ENCODE data around the gene NKAIN2.
"Not testable (repeated sequence)": the region's sequence is repeated elsewhere in the genome, so short reads cannot be mapped to it uniquely, and the experiment has no call there.

The NKAIN2 gene

DNA sequence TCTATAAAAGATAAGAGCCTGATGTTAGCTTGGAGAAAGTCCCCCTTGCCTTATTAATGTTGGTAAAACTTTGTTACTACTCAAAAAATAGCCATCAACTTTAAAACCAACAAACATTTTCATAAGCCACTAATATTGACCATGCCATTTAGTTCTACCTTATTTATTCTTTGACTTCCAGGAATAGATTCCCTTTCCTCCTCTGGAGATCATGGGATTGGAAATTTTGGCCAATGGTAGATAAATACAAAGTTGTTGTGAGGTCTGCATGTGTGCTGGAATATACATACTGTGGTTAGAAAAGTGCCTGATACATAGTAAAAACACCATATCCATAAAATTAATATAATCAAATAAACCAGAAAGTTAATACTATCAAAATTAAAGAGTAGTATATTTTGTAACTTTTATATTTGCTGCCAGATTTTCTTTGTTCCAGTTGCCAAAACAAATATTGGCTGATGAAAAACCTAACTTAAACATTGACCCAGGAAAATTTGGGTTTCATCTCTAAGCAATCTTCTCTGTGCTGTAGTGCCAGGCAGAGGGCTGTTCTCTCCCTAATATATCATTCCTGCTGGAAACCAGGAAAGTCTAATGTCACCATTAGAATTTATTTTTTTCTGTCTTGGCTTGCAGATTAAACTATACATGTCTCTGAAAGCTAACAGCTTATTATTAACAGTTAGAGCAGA is 169.1 kb downstream of the NKAIN2 start:
- in situ Hi-C loops (cut with HindIII; ENCODE audit: low sequenced_read_pairs) = no loop called here
- no peak for DNase-seq (ENCODE audit: low read depth, low spot score)
- no peak overlapping the region for H3K4me3 ChIP-seq (ENCODE audit: low read depth, low read length)
- TF ChIP-seq, protein P1, sequence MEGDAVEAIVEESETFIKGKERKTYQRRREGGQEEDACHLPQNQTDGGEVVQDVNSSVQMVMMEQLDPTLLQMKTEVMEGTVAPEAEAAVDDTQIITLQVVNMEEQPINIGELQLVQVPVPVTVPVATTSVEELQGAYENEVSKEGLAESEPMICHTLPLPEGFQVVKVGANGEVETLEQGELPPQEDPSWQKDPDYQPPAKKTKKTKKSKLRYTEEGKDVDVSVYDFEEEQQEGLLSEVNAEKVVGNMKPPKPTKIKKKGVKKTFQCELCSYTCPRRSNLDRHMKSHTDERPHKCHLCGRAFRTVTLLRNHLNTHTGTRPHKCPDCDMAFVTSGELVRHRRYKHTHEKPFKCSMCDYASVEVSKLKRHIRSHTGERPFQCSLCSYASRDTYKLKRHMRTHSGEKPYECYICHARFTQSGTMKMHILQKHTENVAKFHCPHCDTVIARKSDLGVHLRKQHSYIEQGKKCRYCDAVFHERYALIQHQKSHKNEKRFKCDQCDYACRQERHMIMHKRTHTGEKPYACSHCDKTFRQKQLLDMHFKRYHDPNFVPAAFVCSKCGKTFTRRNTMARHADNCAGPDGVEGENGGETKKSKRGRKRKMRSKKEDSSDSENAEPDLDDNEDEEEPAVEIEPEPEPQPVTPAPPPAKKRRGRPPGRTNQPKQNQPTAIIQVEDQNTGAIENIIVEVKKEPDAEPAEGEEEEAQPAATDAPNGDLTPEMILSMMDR (IDR thresholded peaks at IDR 0.05; ENCODE audit: low read depth, low read length) = no peak

- H3K4me3 ChIP-seq (ENCODE audit: low read depth, low read length) = no peak overlapping the region
- TF ChIP-seq, protein P1 (IDR thresholded peaks at IDR 0.05; ENCODE audit: low read depth, low read length) = no peak
- in situ Hi-C loops (cut with HindIII; ENCODE audit: low sequenced_read_pairs) = no loop called here
- no peak for DNase-seq (ENCODE audit: low read depth, low spot score)
Measured at GRCh38 chr6:123980311-123980710, 176.6 kb downstream of the NKAIN2 start.

DNA sequence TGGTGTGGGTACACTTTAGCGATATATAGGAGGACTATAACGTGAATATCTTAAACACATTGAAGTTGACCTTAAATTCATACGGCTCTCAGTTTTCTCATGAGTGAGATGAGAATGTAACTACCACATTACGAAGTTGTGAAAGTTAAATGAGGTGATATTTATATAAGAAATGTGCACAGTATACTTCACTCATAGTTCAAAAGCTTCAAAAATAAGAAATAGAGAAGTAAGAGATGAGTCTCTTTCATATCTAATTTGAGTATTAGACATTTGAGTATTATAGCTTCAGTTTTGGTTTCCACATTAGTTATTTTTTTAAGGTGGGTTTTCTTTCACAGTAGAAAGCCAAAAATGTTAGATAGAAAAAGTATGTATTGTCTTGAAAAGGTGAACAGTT is 183.3 kb downstream of the NKAIN2 start:
- TF ChIP-seq, protein P1 (IDR thresholded peaks at IDR 0.05; ENCODE audit: low read depth, low read length) = no peak
- no peak overlapping the region for H3K4me3 ChIP-seq (ENCODE audit: low read depth, low read length)
- in situ Hi-C loops (cut with HindIII; ENCODE audit: low sequenced_read_pairs) = no loop called here
- DNase-seq (ENCODE audit: low read depth, low spot score) = no peak

DNA sequence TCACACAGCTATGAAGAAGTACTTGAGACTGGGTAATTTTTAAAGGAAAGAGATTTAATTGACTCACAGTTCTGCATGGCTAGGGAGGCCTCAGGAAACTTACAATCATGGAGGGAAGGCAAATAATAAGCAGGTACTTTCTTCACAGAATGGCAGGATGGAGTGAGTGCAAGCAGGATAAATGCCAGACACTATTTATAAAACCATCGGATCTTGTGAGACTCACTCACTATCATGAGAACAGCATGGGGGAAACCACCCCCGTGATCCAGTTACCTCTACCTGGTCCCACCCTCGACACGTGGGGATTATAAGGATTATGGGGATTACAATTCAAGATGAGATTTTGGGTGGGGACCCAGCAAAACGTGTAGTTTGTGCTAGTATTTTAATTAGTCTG is 186.3 kb downstream of the NKAIN2 start:
- DNase-seq (ENCODE audit: low read depth, low spot score); H3K4me3 ChIP-seq (ENCODE audit: low read depth, low read length); in situ Hi-C loops (cut with HindIII; ENCODE audit: low sequenced_read_pairs): not testable (repeated sequence)

- no peak for DNase-seq (ENCODE audit: low read depth, low spot score)
- in situ Hi-C loops (cut with HindIII; ENCODE audit: low sequenced_read_pairs) = no loop called here
- TF ChIP-seq, protein P1 (IDR thresholded peaks at IDR 0.05; ENCODE audit: low read depth, low read length) = no peak
- no peak overlapping the region for H3K4me3 ChIP-seq (ENCODE audit: low read depth, low read length)
Measured at GRCh38 chr6:123990376-123990775, 186.7 kb downstream of the NKAIN2 start.

DNA sequence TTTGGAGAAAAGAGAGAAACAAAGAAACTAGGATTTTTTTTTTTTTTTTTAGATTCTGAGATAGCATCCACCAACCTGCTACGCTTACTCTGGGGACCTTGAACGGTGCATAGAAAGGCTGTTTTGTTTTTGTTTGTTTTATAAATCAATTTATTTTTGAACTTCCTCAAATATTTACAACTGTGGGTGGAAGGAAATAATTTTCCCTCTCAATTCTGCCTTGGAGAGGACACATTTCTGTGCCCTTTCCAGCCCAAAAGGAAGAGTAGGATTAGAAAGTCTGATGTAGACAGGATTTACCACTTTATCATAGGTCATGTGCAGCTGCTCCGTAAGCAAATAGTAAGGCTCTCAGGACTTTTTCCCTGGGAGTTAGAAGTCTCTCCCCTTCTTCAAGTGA is 190.5 kb downstream of the NKAIN2 start:
- TF ChIP-seq, protein P1 (IDR thresholded peaks at IDR 0.05; ENCODE audit: low read depth, low read length) = no peak
- DNase-seq (ENCODE audit: low read depth, low spot score) = no peak
- in situ Hi-C loops (cut with HindIII; ENCODE audit: low sequenced_read_pairs) = no loop called here
- no peak overlapping the region for H3K4me3 ChIP-seq (ENCODE audit: low read depth, low read length)

DNA sequence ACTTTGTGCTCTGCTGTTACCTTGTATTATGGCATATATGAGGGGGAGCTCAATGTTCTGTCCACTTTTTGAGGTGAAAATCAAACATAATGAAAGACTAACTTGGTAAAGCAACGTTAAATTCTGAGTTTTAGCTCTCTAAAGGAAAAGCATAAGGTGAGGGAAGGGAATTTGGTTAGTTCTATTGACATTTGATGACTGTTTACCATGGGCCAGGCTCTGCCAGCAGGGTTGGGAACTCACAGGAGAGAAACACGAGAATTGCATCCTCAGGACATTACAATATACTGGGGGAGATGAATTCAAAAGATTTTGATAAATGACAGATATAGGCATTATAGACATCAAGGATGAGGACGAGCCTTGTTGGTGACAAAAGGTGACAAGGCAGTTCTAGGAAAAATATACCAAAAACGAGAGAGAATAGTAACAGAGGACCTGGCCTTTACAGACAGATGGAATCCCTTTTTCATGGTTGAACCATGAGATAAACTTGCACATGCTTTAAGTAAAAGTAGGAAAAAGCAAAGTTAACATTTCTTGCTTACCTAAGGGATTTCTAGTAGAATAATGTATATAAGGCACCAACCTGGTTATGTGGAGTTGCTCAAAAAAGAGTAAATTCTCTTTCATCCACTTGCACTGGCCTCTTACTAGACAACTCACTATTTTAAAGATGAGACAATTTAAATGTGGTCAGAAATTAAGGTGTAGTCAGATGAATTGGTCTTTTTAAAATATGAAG is 191.4 kb downstream of the NKAIN2 start:
- in situ Hi-C loops (cut with HindIII; ENCODE audit: low sequenced_read_pairs) = no loop called here
- TF ChIP-seq, protein P1 (IDR thresholded peaks at IDR 0.05; ENCODE audit: low read depth, low read length) = no peak
- DNase-seq (ENCODE audit: low read depth, low spot score) = no peak
- H3K4me3 ChIP-seq (ENCODE audit: low read depth, low read length) = no peak overlapping the region
